Measurements from ENCODE around the gene THRB.
"Not testable (repeated sequence)": the region's sequence is repeated elsewhere in the genome, so short reads cannot be mapped to it uniquely, and the experiment has no call there.

Gene THRB

GRCh38 chr3:24136624-24137310 lies 357.9 kb downstream of the THRB start:
- DNase-seq, result no peak

- DNase-seq, result no peak
Measured at GRCh38 chr3:24135280-24135679, 359.4 kb downstream of the THRB start.

- no peak for DNase-seq
Measured at GRCh38 chr3:24133942-24134341, 360.7 kb downstream of the THRB start.

- no peak for DNase-seq
Measured at GRCh38 chr3:24133436-24133835, 361.2 kb downstream of the THRB start.

- peak; percentile 24 for DNase-seq
Measured at GRCh38 chr3:24129549-24129948, 365.1 kb downstream of the THRB start.

- peak; percentile 27 for DNase-seq
Measured at GRCh38 chr3:24128199-24129005, 366.2 kb downstream of the THRB start.

GRCh38 chr3:24123596-24123995 lies 371.1 kb downstream of the THRB start:
- DNase-seq, result no peak

GRCh38 chr3:24120434-24120833 lies 374.2 kb downstream of the THRB start:
- peak; percentile 20 for DNase-seq

GRCh38 chr3:24119321-24119751 lies 375.3 kb downstream of the THRB start:
- DNase-seq, result peak; percentile 29

GRCh38 chr3:24117508-24117907 lies 377.1 kb downstream of the THRB start:
- no peak for DNase-seq

- DNase-seq, result no peak
Measured at GRCh38 chr3:24111711-24112110, 382.9 kb downstream of the THRB start.

GRCh38 chr3:24110051-24110450 lies 384.6 kb downstream of the THRB start:
- DNase-seq, result no peak

GRCh38 chr3:24101676-24102168 lies 392.9 kb downstream of the THRB start:
- DNase-seq, result no peak

GRCh38 chr3:24100696-24101402 lies 393.8 kb downstream of the THRB start:
- DNase-seq, result no peak

GRCh38 chr3:24096695-24097290 lies 397.9 kb downstream of the THRB start:
- no peak for DNase-seq

- no peak for DNase-seq
Measured at GRCh38 chr3:24096271-24096670, 398.4 kb downstream of the THRB start.

- not testable (repeated sequence) for DNase-seq
Measured at GRCh38 chr3:24094818-24095217, 399.8 kb downstream of the THRB start.

- no peak for DNase-seq
Measured at GRCh38 chr3:24088782-24089181, 405.9 kb downstream of the THRB start.

GRCh38 chr3:24087469-24087868 lies 407.2 kb downstream of the THRB start:
- no peak for DNase-seq

- DNase-seq, result peak; percentile 83
Measured at GRCh38 chr3:24086617-24087404, 407.8 kb downstream of the THRB start.

GRCh38 chr3:24086206-24086605 lies 408.4 kb downstream of the THRB start:
- DNase-seq, result no peak

GRCh38 chr3:24072193-24072592 lies 422.5 kb downstream of the THRB start:
- DNase-seq, result no peak

Data from DMS79 treated with DMSO at 0.1 percent for 48 hours (cell line).